Peyer's patch (tissue), 4 donors: ENCODE results near the gene ZFYVE19. TPM values are rescaled to one million over a fixed set of nuclear protein-coding genes. Genes with fewer than 3 reads are reported as not detected.

Experiments used
- DNase-seq, 3 donors: peaks; one replicate each; pipeline ENCODE4 v3.0.0-alpha.2; 2017 to 2019
- H3K27ac ChIP-seq, 4 donors: fragments of 200-600 bp; sonication (generic); one replicate each; pipeline ENCODE4 v1.5.1; 2016 to 2019
- H3K27me3 ChIP-seq, 2 donors: fragments of 200-600 bp; sonication (generic); one replicate each; pipeline ENCODE4 v1.5.1; 2019
- H3K36me3 ChIP-seq, 3 donors: fragments of 200-600 bp; sonication (generic); one replicate each; pipeline ENCODE4 v1.5.1; 2016 to 2019
- H3K4me1 ChIP-seq, 4 donors: fragments of 200-600 bp; sonication (generic); one replicate each; pipeline ENCODE4 v1.5.1; 2016 to 2019
- H3K4me3 ChIP-seq, 4 donors: fragments of 200-600 bp; sonication (generic); 1 replicate in 3 of 4; 2 replicates in 1 of 4; pipeline ENCODE4 v1.5.1; 2016 to 2019; ENCODE audit warnings: mild to moderate bottlenecking in 1 of 4
- H3K9me3 ChIP-seq, 4 donors: fragments of 200-600 bp; sonication (generic); one replicate each; pipeline ENCODE4 v1.5.1; 2016 to 2019; ENCODE audit warnings: mild to moderate bottlenecking in 1 of 4
- POLR2A ChIP-seq, 2 donors: fragments of 450-650 bp; IDR thresholded peaks; one replicate each; pipeline ENCODE4 v1.5.1; 2017; ENCODE audit warnings: antibody characterized with exemption in 2 of 2, mild to moderate bottlenecking in 2 of 2, moderate library complexity in 2 of 2
- total RNA-seq, 4 donors: library from RNA; depleted of rRNA; stranded (reverse); fragments of >200 nt; gene quantifications; one replicate each; pipeline ENCODE4 v1.1.0, GENCODE V29; 2016
- TF ChIP-seq, protein P1 (sequence below), 6 experiments: fragments of 450-650 bp in 4 of 6; fragments of 200-600 bp in 2 of 6; sonication (generic) in 1 of 6; IDR thresholded peaks; one replicate each; pipeline ENCODE4 v1.5.1; 2017 to 2019; ENCODE audit warnings: antibody characterized with exemption in 6 of 6, mild to moderate bottlenecking in 3 of 6, moderate library complexity in 1 of 6

Gene ZFYVE19
- total RNA-seq, 4 donors from 2014 or later: 56.9 to 110 (median 79.9) TPM

GRCh38 chr15:40841741-40842140 is 34.9 kb downstream of the ZFYVE19 start:
- TF ChIP-seq, protein P1, sequence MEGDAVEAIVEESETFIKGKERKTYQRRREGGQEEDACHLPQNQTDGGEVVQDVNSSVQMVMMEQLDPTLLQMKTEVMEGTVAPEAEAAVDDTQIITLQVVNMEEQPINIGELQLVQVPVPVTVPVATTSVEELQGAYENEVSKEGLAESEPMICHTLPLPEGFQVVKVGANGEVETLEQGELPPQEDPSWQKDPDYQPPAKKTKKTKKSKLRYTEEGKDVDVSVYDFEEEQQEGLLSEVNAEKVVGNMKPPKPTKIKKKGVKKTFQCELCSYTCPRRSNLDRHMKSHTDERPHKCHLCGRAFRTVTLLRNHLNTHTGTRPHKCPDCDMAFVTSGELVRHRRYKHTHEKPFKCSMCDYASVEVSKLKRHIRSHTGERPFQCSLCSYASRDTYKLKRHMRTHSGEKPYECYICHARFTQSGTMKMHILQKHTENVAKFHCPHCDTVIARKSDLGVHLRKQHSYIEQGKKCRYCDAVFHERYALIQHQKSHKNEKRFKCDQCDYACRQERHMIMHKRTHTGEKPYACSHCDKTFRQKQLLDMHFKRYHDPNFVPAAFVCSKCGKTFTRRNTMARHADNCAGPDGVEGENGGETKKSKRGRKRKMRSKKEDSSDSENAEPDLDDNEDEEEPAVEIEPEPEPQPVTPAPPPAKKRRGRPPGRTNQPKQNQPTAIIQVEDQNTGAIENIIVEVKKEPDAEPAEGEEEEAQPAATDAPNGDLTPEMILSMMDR (IDR thresholded peaks at IDR 0.05): no peak
- TF ChIP-seq POLR2A (IDR thresholded peaks at IDR 0.05): no peak
- H3K9me3 ChIP-seq: no peaks in the 10 kb centered on the region

GRCh38 chr15:40843261-40843884 is 36.5 kb downstream of the ZFYVE19 start:
- no peak for DNase-seq
- Histone ChIP-seq H3K9me3 (no peaks in the 10 kb centered on the region), H3K27ac (peak overlapping the region; percentile 61 to 94 (median 88)), H3K27me3 (no peaks in the 10 kb centered on the region), H3K4me1 (peaks cover 0 to 20% (median 11%) of the 10 kb centered on the region in 4 donors), H3K4me3 (peak overlapping the region; percentile 60 to 76 (median 71)), H3K36me3 (no peaks in the 10 kb centered on the region)
- TF ChIP-seq POLR2A (IDR thresholded peaks at IDR 0.05): no peak
- TF ChIP-seq, protein P1 (IDR thresholded peaks at IDR 0.05): no peak

More at GRCh38 chr15:40841741-40842140, 34.9 kb downstream of the ZFYVE19 start:
- no peaks in the 10 kb centered on the region for H3K27me3 ChIP-seq
- no peak for DNase-seq
- no peaks in the 10 kb centered on the region for H3K36me3 ChIP-seq
- H3K4me1 ChIP-seq: peaks cover 0 to 9% (median 4%) of the 10 kb centered on the region in 4 donors
- no peak overlapping the region for H3K4me3 ChIP-seq
- no peak overlapping the region for H3K27ac ChIP-seq

- TF ChIP-seq, protein P1 (IDR thresholded peaks at IDR 0.05): peak in 2 of 6 experiments; percentile 3 to 13
- peak; percentile 72 to 79 for TF ChIP-seq POLR2A (IDR thresholded peaks at IDR 0.05)
- peak; percentile 51 to 88 (median 86) for DNase-seq
- no peaks in the 10 kb centered on the region for H3K27me3 ChIP-seq
- peak within 1 kb of the TSS; percentile 60 to 76 (median 71) for H3K4me3 ChIP-seq
- H3K36me3 ChIP-seq: no peaks in the 10 kb centered on the region
- peaks cover 0 to 20% (median 11%) of the 10 kb centered on the region in 4 donors for H3K4me1 ChIP-seq
- no peaks in the 10 kb centered on the region for H3K9me3 ChIP-seq
- peak within 1 kb of the TSS; percentile 61 to 94 (median 88) for H3K27ac ChIP-seq
Observed at GRCh38 chr15:40843885-40844695, 37.2 kb downstream of the ZFYVE19 start, which contains the start of gene SPINT1. Gene SPINT1, plus strand, starts transcription at chr15:40844048. Its CDS starts 507 bp downstream, at chr15:40844555.

GRCh38 chr15:40844696-40845030 is 37.8 kb downstream of the ZFYVE19 start:
- TF ChIP-seq, protein P1 (IDR thresholded peaks at IDR 0.05): peak in 1 of 6 experiments; percentile 0
- no peak for TF ChIP-seq POLR2A (IDR thresholded peaks at IDR 0.05)
- peak in 2 of 3 donors; percentile 31 to 56 for DNase-seq
- Histone ChIP-seq H3K27ac (peak overlapping the region; percentile 61 to 94 (median 88)), H3K27me3 (no peaks in the 10 kb centered on the region), H3K4me3 (peak overlapping the region; percentile 60 to 76 (median 71)), H3K36me3 (peaks cover 0 to under 1% (median 0%) of the 10 kb centered on the region in 3 donors), H3K9me3 (no peaks in the 10 kb centered on the region), H3K4me1 (peaks cover 0 to 20% (median 12%) of the 10 kb centered on the region in 4 donors)

- H3K27me3 ChIP-seq: no peaks in the 10 kb centered on the region
- TF ChIP-seq, protein P1 (IDR thresholded peaks at IDR 0.05): no peak
- no peak for TF ChIP-seq POLR2A (IDR thresholded peaks at IDR 0.05)
Observed at GRCh38 chr15:40845036-40845435, 38.1 kb downstream of the ZFYVE19 start.

More at GRCh38 chr15:40845036-40845435, 38.1 kb downstream of the ZFYVE19 start:
- peak overlapping the region; percentile 60 to 76 (median 71) for H3K4me3 ChIP-seq
- DNase-seq: no peak
- H3K4me1 ChIP-seq: peaks cover 0 to 20% (median 14%) of the 10 kb centered on the region in 4 donors
- H3K27ac ChIP-seq: peak overlapping the region in 3 of 4 donors; percentile 83 to 94 (median 92)
- H3K36me3 ChIP-seq: peaks cover 0 to 5% (median 0%) of the 10 kb centered on the region in 3 donors
- no peaks in the 10 kb centered on the region for H3K9me3 ChIP-seq
